HG03342 (cell line): ENCODE data around the gene CHMP2A.
"Not testable (repeated sequence)": the region's sequence is repeated elsewhere in the genome, so short reads cannot be mapped to it uniquely, and the experiment has no call there.

Experiments
- ATAC-seq: cut with Tn5 transposase; IDR thresholded peaks from one replicate; pipeline ENCODE4 v1.9.1; 2021; ENCODE audit warnings: mild to moderate bottlenecking, moderate library complexity; ENCODE audit not compliant: unreplicated experiment

Gene CHMP2A

DNA sequence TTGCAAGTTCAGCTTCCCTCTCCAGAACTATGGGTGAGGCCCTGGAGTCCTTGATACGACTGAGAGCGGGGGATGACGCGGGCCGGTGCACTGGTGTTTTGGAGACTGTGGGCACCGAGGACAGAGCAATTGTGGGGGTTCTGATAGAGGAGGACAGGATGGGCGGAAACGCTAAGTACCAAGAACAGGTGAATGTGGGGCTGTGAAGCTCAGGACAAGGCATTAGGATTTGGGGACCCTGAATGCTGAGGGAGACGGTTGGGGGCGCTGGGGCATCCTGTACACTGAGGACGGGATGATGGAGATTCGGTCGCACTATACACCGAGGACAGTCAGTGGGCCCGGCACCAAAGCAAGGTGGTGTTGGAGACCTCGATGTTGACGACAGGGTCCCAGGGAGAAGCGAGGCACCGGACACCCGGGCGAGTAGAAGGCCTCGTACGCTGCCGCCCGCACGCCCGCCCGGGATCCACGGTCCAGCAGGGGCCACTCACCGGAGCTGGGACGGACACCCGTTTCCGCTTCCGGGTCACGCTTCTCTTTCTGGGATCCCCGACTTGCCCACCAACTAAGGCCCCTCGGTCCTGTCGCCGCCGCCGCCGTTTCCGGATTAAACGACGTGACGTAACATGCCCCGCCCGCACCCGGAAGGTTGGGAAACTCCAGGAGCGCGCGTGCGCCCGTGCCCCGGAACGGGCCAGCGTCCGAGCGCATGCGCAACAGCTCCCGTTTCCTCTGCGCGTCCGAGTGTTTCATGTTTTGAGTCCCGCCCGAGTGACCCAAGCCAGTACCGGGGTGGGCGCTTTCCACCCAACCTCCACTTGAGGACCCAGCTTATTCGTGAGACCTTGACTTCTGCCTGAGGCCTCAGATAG lies at the start of gene CHMP2A:
Gene CHMP2A, minus strand, starts transcription at position 612 of the 875 bp plus-strand sequence. CDS start 893 bp downstream, outside the sequence.
- peak; percentile 26 for ATAC-seq

- ATAC-seq: no peak
These were observed 31.3 kb upstream of the CHMP2A start for GRCh38 chr19:58586133-58586765.

DNA sequence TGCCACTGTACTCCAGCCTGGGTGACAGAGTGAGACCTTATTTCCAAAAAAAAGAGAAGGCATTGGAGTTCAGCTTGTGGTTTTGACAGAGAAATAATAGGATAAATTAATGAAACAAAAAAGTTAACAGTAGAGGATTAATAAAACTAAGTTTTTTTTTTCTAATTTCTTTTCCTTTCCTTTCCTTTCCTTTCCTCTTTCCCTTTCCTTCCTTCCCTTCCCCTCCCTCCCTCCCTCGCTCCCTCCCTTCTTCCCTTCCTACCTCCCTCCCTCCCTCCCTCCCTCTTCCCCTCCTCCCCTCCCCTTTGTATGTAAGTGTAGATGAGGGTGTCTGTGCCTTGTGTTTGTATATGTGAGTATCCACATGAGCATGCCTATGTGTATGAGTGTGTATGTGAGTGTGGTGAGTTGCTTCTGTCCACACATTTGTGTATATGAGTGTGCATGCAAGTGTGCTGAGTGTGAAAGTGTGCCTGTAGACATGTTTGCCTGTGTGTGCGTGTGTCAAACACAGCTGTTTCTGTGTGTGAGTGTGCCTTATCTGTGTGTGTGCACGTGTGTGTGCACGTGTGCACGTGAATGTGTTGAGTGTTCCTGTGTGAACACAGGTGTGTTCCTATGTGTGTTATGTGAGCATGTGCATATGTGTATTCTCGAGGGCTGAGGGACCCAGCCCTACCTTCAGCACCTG lies 30.7 kb upstream of the CHMP2A start:
- no peak for ATAC-seq

GRCh38 chr19:58584498-58585441 lies 29.9 kb upstream of the CHMP2A start:
- ATAC-seq: no peak

DNA sequence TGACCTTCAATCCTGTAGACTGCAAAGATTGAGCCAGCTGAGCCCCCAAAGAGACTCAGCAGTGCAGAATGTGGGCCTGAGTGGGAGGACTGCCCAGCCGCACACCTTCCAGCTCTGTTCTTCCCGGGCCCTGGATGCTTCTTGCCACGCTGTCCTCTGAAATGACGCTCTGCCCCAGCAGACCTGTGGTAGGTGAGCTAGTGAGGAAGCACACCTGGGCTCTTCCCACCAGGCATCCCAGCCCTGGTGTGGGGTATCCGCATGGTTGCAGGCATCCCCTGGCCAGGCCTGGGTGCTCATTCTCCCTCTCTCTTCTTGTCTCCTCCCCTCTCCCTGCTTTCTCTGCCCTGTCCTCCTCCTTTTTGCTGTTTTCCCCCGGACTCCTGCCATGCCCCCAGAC lies 28.1 kb upstream of the CHMP2A start:
- ATAC-seq: no peak

GRCh38 chr19:58581227-58582141 lies 26.6 kb upstream of the CHMP2A start:
- ATAC-seq: peak; percentile 76

DNA sequence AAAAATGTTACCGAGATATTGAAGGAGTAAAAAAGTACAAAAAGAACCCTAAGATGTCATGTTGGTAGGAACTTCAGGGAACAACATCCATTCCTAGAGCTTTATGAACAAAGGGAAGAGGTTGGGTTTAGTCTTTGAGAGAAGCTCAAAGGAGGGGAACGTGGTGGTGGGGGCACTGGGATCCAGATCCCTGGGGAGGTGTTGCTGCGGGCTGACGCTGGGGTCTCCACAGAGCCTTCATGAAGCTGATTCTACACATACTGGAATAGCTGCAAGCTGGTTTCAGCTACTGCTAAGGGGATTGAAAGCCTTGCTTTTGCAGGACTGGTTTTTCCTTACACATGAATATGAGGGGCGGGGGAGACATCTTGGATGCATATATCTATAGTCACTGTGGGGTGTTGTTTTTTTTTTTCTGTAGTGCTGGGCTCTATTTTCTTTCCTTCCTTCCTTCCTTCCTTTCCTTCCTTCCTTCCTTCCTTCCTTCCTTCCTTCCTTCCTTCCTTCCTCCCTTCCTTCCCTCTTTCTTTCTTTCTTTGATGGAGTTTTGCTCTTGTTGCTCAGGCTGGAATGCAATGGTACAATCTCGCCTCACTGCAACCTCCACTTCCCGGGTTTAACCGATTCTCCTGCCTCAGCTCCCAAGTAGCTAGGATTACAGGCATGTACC lies 24.7 kb upstream of the CHMP2A start:
- ATAC-seq: no peak

DNA sequence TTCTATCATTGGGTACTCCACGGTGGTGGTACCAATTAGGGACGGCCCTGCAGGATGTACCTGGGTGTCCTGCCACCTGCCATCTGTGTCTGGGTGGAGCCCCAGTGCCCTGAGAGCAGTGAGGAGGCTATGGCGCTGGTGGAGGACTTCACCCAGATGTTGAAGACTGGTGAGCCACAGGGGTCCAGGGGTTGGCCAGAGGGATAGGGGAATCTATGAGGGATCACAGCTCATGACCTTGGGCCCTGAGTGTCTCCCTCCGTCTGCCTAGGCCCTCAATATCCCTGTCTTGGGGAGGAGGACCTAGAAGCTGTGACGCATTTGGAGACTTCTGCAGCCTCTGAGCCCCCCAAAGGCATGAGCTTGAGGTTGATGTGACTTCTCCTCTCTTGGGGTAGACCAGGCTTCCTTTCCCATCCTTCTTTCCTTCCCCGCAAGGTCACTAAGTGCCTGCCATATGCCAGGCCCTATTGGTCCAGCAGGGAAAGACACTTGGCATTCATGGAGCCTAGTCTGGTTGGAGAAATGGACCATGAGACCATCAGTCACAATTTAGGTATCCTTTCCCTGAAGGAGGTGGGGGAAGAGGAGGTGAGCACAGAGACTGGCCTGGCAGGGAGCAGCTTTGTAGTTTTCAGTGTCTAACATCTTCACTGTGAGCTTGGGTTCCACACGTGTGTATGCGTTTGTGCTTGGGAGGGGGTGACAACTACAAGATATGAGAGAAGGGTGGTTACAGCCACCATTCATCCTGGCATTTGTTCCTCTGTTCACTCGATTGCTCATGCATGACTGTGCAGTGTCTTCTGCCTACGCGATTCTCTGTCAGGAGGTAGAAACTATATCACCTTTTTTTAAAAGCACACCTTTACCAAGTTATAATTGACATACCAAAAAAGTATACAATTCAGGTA lies 23.4 kb upstream of the CHMP2A start:
- ATAC-seq: no peak

GRCh38 chr19:58577581-58577980 lies 22.7 kb upstream of the CHMP2A start:
- not testable (repeated sequence) for ATAC-seq

- peak; percentile 33 for ATAC-seq
These were observed 20.5 kb upstream of the CHMP2A start for GRCh38 chr19:58575183-58576041.

DNA sequence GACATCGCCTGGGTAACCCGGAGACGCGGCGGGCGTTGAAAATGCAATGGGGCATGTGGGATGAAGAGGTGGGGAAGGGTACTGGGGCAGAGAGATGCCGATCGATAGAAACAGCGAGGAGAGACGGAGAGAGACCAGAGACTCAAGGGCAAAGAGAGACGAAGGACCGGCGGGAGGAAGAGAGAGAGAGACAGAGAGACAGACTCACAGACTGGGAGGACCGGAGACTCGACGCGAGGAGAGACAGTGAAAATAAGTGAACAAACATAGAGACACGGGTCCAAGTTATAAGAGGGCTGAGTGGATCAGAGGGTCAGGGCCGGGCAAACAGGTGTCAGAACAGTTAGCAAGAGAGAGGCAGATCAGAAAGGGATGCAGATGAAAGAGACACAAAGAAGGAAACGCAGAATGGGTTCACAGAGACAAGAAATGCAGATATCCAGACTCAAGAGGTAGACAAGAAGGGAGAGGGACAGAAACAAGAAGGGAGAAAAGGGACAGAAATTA lies 18.8 kb upstream of the CHMP2A start:
- ATAC-seq: no peak

DNA sequence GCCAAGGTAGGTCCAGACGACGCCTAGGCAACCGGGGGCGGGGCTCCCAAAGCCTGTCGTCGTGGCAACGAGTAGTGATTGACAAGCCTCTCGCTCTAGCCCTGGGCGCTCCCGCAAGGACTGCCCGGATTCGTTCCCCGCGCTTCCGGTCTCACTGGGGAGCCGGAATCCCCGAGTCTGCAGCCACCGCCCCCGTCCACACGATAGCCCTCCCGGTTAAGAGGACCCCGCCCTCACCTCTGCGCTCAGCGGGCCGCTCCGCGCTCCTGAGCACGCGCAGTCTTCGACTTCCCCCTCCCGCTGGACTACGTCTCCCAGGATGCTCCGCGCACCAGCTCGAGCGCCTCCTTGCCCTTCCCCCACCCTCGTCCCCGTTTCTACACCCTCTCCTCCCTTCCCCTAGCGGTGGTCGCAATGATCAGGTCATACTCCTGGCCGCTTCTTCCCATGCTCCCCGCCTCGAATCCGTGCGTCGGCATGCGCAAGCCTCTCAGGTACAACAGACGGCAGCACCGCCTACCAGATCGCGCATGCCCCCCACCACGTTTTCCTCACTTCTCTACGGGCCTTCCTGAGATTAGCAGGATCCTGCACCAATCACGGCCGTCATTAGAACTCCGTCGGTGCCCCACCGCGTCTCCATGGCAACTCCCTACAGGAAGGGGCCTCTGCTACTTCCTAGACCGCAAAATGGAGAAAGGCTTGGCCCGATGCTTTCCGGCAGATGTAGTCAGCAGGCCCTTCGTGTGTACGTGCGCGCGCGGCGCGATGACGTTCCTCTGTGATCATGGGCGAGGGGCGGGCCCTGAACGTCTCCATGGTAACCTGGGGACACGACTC lies 18.1 kb upstream of the CHMP2A start, which contains the start of gene MZF1:
Gene MZF1, minus strand, starts transcription at position 518 of the 840 bp plus-strand sequence. CDS start 1,946 bp downstream, outside the sequence.
- ATAC-seq: peak; percentile 55

- no peak for ATAC-seq
These were observed 17.3 kb upstream of the CHMP2A start for GRCh38 chr19:58572026-58572817.

DNA sequence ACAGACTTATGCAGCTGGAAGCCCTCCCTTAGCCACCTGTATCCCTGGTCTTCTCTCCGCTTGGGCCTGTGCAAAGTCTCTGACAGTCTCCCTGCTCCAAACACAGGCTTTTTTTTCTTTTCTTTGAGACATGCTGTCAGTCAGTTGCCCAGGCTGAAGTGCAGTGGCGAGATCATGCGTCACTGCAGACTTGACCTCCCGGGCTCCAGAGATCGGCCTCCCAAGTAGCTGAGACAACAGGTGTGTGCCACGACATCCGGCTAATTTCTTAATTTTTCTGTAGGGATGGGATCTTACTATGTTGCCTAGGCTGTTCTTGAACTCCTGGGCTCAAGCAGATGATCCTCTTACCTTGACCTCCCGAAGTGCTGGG lies 16.7 kb upstream of the CHMP2A start:
- no peak for ATAC-seq
